ENCODE data around the gene ARAP1.

DNA sequence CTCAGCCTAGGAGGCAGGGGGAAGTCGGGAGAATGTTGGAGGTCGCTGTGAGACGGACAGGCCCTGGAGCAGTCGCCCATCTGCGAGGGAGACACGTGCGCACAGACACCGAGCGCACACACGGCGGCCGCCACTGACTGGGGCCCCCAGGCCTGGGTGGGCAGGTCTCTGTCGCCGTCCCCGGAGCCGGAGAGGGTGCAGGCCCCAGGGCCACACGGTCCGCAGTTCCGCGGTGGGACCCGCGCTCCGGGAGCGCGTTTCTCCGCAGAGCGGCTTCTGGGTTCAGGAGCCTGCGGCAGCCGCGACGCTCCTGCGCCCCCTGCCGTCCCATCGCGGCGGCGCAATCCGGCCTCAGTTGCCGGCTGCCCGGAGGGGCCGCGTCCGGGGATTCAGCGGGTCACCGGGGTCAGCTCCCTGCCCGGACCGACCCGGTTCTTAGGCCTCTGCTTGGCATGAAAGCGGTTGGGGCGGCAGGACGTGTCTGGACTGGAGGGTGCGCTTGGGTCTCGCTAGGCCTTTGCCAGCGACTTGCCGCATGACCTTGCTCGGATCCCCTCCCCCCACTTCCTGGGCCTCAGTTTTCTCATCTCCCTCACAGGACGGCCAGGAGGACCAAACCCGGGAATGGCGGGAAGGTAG is 109.2 kb downstream of the ARAP1 start:
- peak; percentile 69 for TF ChIP-seq CTCF (conservative IDR thresholded peaks at IDR 0.05; ENCODE audit: low read length)
- TF ChIP-seq EZH2phosphoT487 (IDR thresholded peaks at IDR 0.05; ENCODE audit: borderline replicate concordance): no peak

All from Loucy (cell line).